IPS-18c (cell line): Measurements from ENCODE around the gene NFE2L3.
"Not testable (repeated sequence)": the region's sequence is repeated elsewhere in the genome, so short reads cannot be mapped to it uniquely, and the experiment has no call there.

Experiments
- H3K4me3 ChIP-seq: 2 replicates; pipeline ENCODE4 v1.7.0; 2013; ENCODE audit warnings: low read depth, mild to moderate bottlenecking, low read length, moderate library complexity; ENCODE audit not compliant: insufficient read depth
- H3K9me3 ChIP-seq: one replicate; pipeline ENCODE4 v1.6.1; 2013; ENCODE audit warnings: mild to moderate bottlenecking, low read length, moderate library complexity; ENCODE audit not compliant: control insufficient read depth, insufficient read depth

NFE2L3 gene

GRCh38 chr7:26179422-26179821 is 27.4 kb downstream of the NFE2L3 start:
- Histone ChIP-seq H3K4me3 (no peak overlapping the region), H3K9me3 (no peaks in the 10 kb centered on the region)

GRCh38 chr7:26179826-26180497 is 28.0 kb downstream of the NFE2L3 start:
- Histone ChIP-seq H3K4me3 (no peak overlapping the region), H3K9me3 (no peaks in the 10 kb centered on the region)

- Histone ChIP-seq H3K9me3 (no peaks in the 10 kb centered on the region), H3K4me3 (no peak overlapping the region)
Observed at GRCh38 chr7:26180792-26181198, 28.8 kb downstream of the NFE2L3 start.

- no peaks in the 10 kb centered on the region for H3K9me3 ChIP-seq
- H3K4me3 ChIP-seq = no peak overlapping the region
Observed at GRCh38 chr7:26181474-26182227, 29.7 kb downstream of the NFE2L3 start.

- no peaks in the 10 kb centered on the region for H3K9me3 ChIP-seq
- H3K4me3 ChIP-seq = no peak overlapping the region
Observed at GRCh38 chr7:26182283-26182682, 30.3 kb downstream of the NFE2L3 start.

- Histone ChIP-seq H3K9me3 (no peaks in the 10 kb centered on the region), H3K4me3 (no peak overlapping the region)
Observed at GRCh38 chr7:26182706-26183105, 30.7 kb downstream of the NFE2L3 start.

GRCh38 chr7:26183545-26184280 is 31.7 kb downstream of the NFE2L3 start:
- Histone ChIP-seq H3K4me3 (no peak overlapping the region), H3K9me3 (no peaks in the 10 kb centered on the region)

- not testable (repeated sequence) for H3K4me3 ChIP-seq, H3K9me3 ChIP-seq
Observed at GRCh38 chr7:26184281-26185101, 32.5 kb downstream of the NFE2L3 start.

GRCh38 chr7:26185131-26185843 is 33.3 kb downstream of the NFE2L3 start:
- Histone ChIP-seq H3K4me3 (no peak overlapping the region), H3K9me3 (no peaks in the 10 kb centered on the region)

- no peaks in the 10 kb centered on the region for H3K9me3 ChIP-seq
- no peak overlapping the region for H3K4me3 ChIP-seq
Observed at GRCh38 chr7:26185844-26186180, 33.8 kb downstream of the NFE2L3 start.

GRCh38 chr7:26186364-26187311 is 34.6 kb downstream of the NFE2L3 start:
- Histone ChIP-seq H3K9me3 (no peaks in the 10 kb centered on the region), H3K4me3 (no peak overlapping the region)

- Histone ChIP-seq H3K4me3 (no peak overlapping the region), H3K9me3 (no peaks in the 10 kb centered on the region)
Observed at GRCh38 chr7:26187380-26188205, 35.6 kb downstream of the NFE2L3 start.

GRCh38 chr7:26188206-26188956 is 36.4 kb downstream of the NFE2L3 start:
- H3K9me3 ChIP-seq = no peaks in the 10 kb centered on the region
- H3K4me3 ChIP-seq = no peak overlapping the region

GRCh38 chr7:26188957-26189541 is 37.1 kb downstream of the NFE2L3 start:
- no peaks in the 10 kb centered on the region for H3K9me3 ChIP-seq
- H3K4me3 ChIP-seq = no peak overlapping the region
